HG02759 (cell line): Measurements from ENCODE around the gene PCGF3.
"Not testable (repeated sequence)": the region's sequence is repeated elsewhere in the genome, so short reads cannot be mapped to it uniquely, and the experiment has no call there.

Experiments used
- ATAC-seq: cut with Tn5 transposase; IDR thresholded peaks from one replicate; pipeline ENCODE4 v1.9.1; 2021; ENCODE audit warnings: mild to moderate bottlenecking, moderate library complexity; ENCODE audit not compliant: unreplicated experiment

Gene PCGF3

GRCh38 chr4:667545-667925, 38.1 kb upstream of the PCGF3 start:
- no peak for ATAC-seq

GRCh38 chr4:668219-668618, 37.4 kb upstream of the PCGF3 start:
- ATAC-seq: not testable (repeated sequence)

- ATAC-seq: not testable (repeated sequence)
Observed at GRCh38 chr4:669806-670559, 35.6 kb upstream of the PCGF3 start.

- ATAC-seq: no peak
Observed at GRCh38 chr4:671769-672168, 33.9 kb upstream of the PCGF3 start.

- no peak for ATAC-seq
Observed at GRCh38 chr4:673349-674091, 32.1 kb upstream of the PCGF3 start.

GRCh38 chr4:674172-675035, 31.2 kb upstream of the PCGF3 start, which contains the start of the genes ATP5ME and MYL5:
ATP5ME (minus strand) TSS chr4:674276; CDS start chr4:674247, 29 bp downstream.
MYL5 (plus strand) TSS chr4:674542; CDS start chr4:678027, 3,485 bp downstream.
- ATAC-seq: peak; percentile 79

- peak; percentile 6 for ATAC-seq
Observed at GRCh38 chr4:675036-675882, 30.4 kb upstream of the PCGF3 start.

- ATAC-seq: peak; percentile 28
Observed at GRCh38 chr4:675980-676870, 29.4 kb upstream of the PCGF3 start.

GRCh38 chr4:676871-677235, 28.8 kb upstream of the PCGF3 start:
- ATAC-seq: no peak

GRCh38 chr4:677431-678293, 28.0 kb upstream of the PCGF3 start:
- ATAC-seq: no peak

- ATAC-seq: no peak
Observed at GRCh38 chr4:678331-679103, 27.1 kb upstream of the PCGF3 start.

GRCh38 chr4:679104-679481, 26.5 kb upstream of the PCGF3 start:
- no peak for ATAC-seq

GRCh38 chr4:679629-680028, 26.0 kb upstream of the PCGF3 start:
- ATAC-seq: no peak

- ATAC-seq: no peak
Observed at GRCh38 chr4:680091-680490, 25.5 kb upstream of the PCGF3 start.

GRCh38 chr4:680551-680927, 25.1 kb upstream of the PCGF3 start:
- no peak for ATAC-seq

GRCh38 chr4:680928-681645, 24.5 kb upstream of the PCGF3 start:
- no peak for ATAC-seq
